Activated CD4-positive, alpha-beta memory T cell treated with anti-CD3 and anti-CD28 coated beads, Interleukin-2, amount 10 ng/mL, durations not matched to agents 7 days and 5 days (primary cell): ENCODE results near the gene ADAM19. TPM values are rescaled to one million over a fixed set of nuclear protein-coding genes. Genes with fewer than 3 reads are reported as not detected.

Experiments
- CTCF ChIA-PET: fragments of 350-600 bp; sonication (Branson Sonifier 250); formaldehyde crosslinking; loops from one replicate; lab custom pipeline; 2021; ENCODE audit warnings: antibody characterized with exemption, inconsistent platforms; lab: Charles Lee
- POLR2A ChIA-PET: fragments of 350-600 bp; sonication (Branson Sonifier 250); formaldehyde crosslinking; loops from one replicate; lab custom pipeline; 2021; ENCODE audit warnings: antibody characterized with exemption; lab: Charles Lee
- DNase-seq: peaks from one replicate; pipeline ENCODE4 v3.0.0-alpha.2; 2020
- H3K27ac Mint-ChIP-seq: one replicate; pipeline ENCODE4 v1.8.0; 2021; ENCODE audit warnings: mild to moderate bottlenecking, mixed read lengths
- H3K27me3 Mint-ChIP-seq: one replicate; pipeline ENCODE4 v1.8.0; 2021; ENCODE audit warnings: mixed read lengths
- H3K36me3 Mint-ChIP-seq: one replicate; pipeline ENCODE4 v1.8.0; 2021; ENCODE audit warnings: low read depth, mixed read lengths
- H3K4me1 Mint-ChIP-seq: one replicate; pipeline ENCODE4 v1.8.0; 2021; ENCODE audit warnings: mixed read lengths
- H3K4me3 Mint-ChIP-seq: one replicate; pipeline ENCODE4 v1.8.0; 2021; ENCODE audit warnings: mild to moderate bottlenecking, mixed read lengths
- H3K9me3 Mint-ChIP-seq: one replicate; pipeline ENCODE4 v1.8.0; 2021; ENCODE audit warnings: mixed read lengths
- total RNA-seq, 2 experiments: library from RNA; stranded (reverse); gene quantifications; one replicate each; pipeline ENCODE4 v1.2.3, GENCODE V29; 2021

The ADAM19 gene
- total RNA-seq, 2 experiments from 2014 or later = 309 to 313 TPM

- peaks cover 85% of the 10 kb centered on the region for H3K36me3 Mint-ChIP-seq
These were observed 4.9 kb downstream of the ADAM19 start for GRCh38 chr5:157570531-157571200.

GRCh38 chr5:157568720-157569119, 6.9 kb downstream of the ADAM19 start:
- POLR2A ChIA-PET = interaction anchor here (1.1 to 11.0 kb wide), 6 partner anchors 11 to 50 kb away, joined by 3 to 193 read pairs (median 26); no protein-coding TSS in a partner anchor
- peaks cover 79% of the 10 kb centered on the region for H3K4me1 Mint-ChIP-seq

More at GRCh38 chr5:157570531-157571200, 4.9 kb downstream of the ADAM19 start:
- Mint-ChIP-seq H3K27me3 (no peaks in the 10 kb centered on the region), H3K4me1 (peaks cover 63% of the 10 kb centered on the region), H3K4me3 (peak overlapping the region; percentile 92), H3K9me3 (no peaks in the 10 kb centered on the region), H3K27ac (peak overlapping the region; percentile 88)
- CTCF ChIA-PET = interaction anchor here (1.0 to 2.3 kb wide), 10 partner anchors 13 to 172 kb away, joined by 3 to 10 read pairs (median 6); partner anchors contain the start of gene LSM11
- POLR2A ChIA-PET = interaction anchor here (0.9 to 11.0 kb wide), 13 partner anchors 8 to 98 kb away, joined by 3 to 193 read pairs (median 7); no protein-coding TSS in a partner anchor
- DNase-seq = no peak

GRCh38 chr5:157568222-157568621, 7.4 kb downstream of the ADAM19 start:
- POLR2A ChIA-PET = interaction anchor here (1.1 to 11.0 kb wide), 6 partner anchors 10 to 50 kb away, joined by 3 to 193 read pairs (median 26); no protein-coding TSS in a partner anchor
- Mint-ChIP-seq H3K4me3 (peak overlapping the region; percentile 28), H3K4me1 (peaks cover 84% of the 10 kb centered on the region), H3K27ac (peak overlapping the region; percentile 47), H3K36me3 (peaks cover 91% of the 10 kb centered on the region), H3K9me3 (no peaks in the 10 kb centered on the region), H3K27me3 (no peaks in the 10 kb centered on the region)
- CTCF ChIA-PET = interaction anchor here (0.8 to 3.3 kb wide), 6 partner anchors 9 to 175 kb away, joined by 3 to 13 read pairs (median 4); partner anchors contain the start of gene LSM11
- no peak for DNase-seq

More at GRCh38 chr5:157568720-157569119, 6.9 kb downstream of the ADAM19 start:
- no peaks in the 10 kb centered on the region for H3K27me3 Mint-ChIP-seq
- H3K36me3 Mint-ChIP-seq = peaks cover 90% of the 10 kb centered on the region
- H3K27ac Mint-ChIP-seq = peak overlapping the region; percentile 60
- CTCF ChIA-PET = interaction anchor here (0.7 to 3.3 kb wide), 9 partner anchors 9 to 175 kb away, joined by 3 to 13 read pairs (median 4); partner anchors contain the start of gene LSM11
- H3K4me3 Mint-ChIP-seq = peak overlapping the region; percentile 46
- no peak for DNase-seq
- H3K9me3 Mint-ChIP-seq = no peaks in the 10 kb centered on the region

- POLR2A ChIA-PET = interaction anchor here (0.7 to 11.0 kb wide), 6 partner anchors 9 to 24 kb away, joined by 3 to 193 read pairs (median 12); partner anchors contain the start of gene ADAM19
- Mint-ChIP-seq H3K9me3 (no peaks in the 10 kb centered on the region), H3K4me3 (peak overlapping the region; percentile 44), H3K27me3 (no peaks in the 10 kb centered on the region), H3K27ac (peak overlapping the region; percentile 74), H3K4me1 (peaks cover 92% of the 10 kb centered on the region), H3K36me3 (peaks cover 91% of the 10 kb centered on the region)
- no peak for DNase-seq
- CTCF ChIA-PET = interaction anchor here (0.8 to 3.3 kb wide), 7 partner anchors 10 to 176 kb away, joined by 3 to 13 read pairs (median 3); partner anchors contain the start of gene LSM11
These were observed 8.6 kb downstream of the ADAM19 start for GRCh38 chr5:157566902-157567489.

GRCh38 chr5:157563929-157564716, 11.5 kb downstream of the ADAM19 start:
- CTCF ChIA-PET = interaction anchor here (1.0 kb wide), 1 partner anchor 13 kb away, joined by 3 read pairs; no protein-coding TSS in a partner anchor
- Mint-ChIP-seq H3K9me3 (no peaks in the 10 kb centered on the region), H3K4me3 (peak overlapping the region; percentile 29), H3K4me1 (peaks cover 89% of the 10 kb centered on the region), H3K27me3 (no peaks in the 10 kb centered on the region), H3K27ac (peak overlapping the region; percentile 70), H3K36me3 (peaks cover 89% of the 10 kb centered on the region)
- DNase-seq = no peak
- POLR2A ChIA-PET = interaction anchor here (1.0 kb wide), 1 partner anchor 9 kb away, joined by 3 read pairs; no protein-coding TSS in a partner anchor

GRCh38 chr5:157563373-157563928, 12.1 kb downstream of the ADAM19 start:
- H3K4me1 Mint-ChIP-seq = peaks cover 89% of the 10 kb centered on the region
- ChIA-PET POLR2A (interaction anchor here (1.0 to 1.2 kb wide), 3 partner anchors 10 to 44 kb away, joined by 3 to 5 read pairs (median 5); no protein-coding TSS in a partner anchor), CTCF (interaction anchor here (0.6 to 1.0 kb wide), 2 partner anchors 12 to 355 kb away, joined by 3 read pairs; no protein-coding TSS in a partner anchor)

GRCh38 chr5:157562111-157562581, 13.4 kb downstream of the ADAM19 start:
- H3K4me1 Mint-ChIP-seq = peaks cover 89% of the 10 kb centered on the region
- no peak overlapping the region for H3K4me3 Mint-ChIP-seq
- peaks cover 89% of the 10 kb centered on the region for H3K36me3 Mint-ChIP-seq
- H3K27ac Mint-ChIP-seq = peak overlapping the region; percentile 61
- CTCF ChIA-PET = no interaction called here
- POLR2A ChIA-PET = interaction anchor here (0.8 to 2.5 kb wide), 6 partner anchors 9 to 45 kb away, joined by 3 to 8 read pairs (median 3); no protein-coding TSS in a partner anchor
- no peaks in the 10 kb centered on the region for H3K9me3 Mint-ChIP-seq
- no peak for DNase-seq
- no peaks in the 10 kb centered on the region for H3K27me3 Mint-ChIP-seq

More at GRCh38 chr5:157563373-157563928, 12.1 kb downstream of the ADAM19 start:
- H3K27ac Mint-ChIP-seq = peak overlapping the region; percentile 70
- peaks cover 89% of the 10 kb centered on the region for H3K36me3 Mint-ChIP-seq
- no peaks in the 10 kb centered on the region for H3K27me3 Mint-ChIP-seq
- H3K4me3 Mint-ChIP-seq = peak overlapping the region; percentile 29
- DNase-seq = no peak
- no peaks in the 10 kb centered on the region for H3K9me3 Mint-ChIP-seq

- peaks cover 92% of the 10 kb centered on the region for H3K4me1 Mint-ChIP-seq
- peak overlapping the region; percentile 64 for H3K27ac Mint-ChIP-seq
- no peaks in the 10 kb centered on the region for H3K27me3 Mint-ChIP-seq
- H3K4me3 Mint-ChIP-seq = no peak overlapping the region
- ChIA-PET CTCF (interaction anchor here (0.8 to 1.0 kb wide), 2 partner anchors 10 to 181 kb away, joined by 3 read pairs; no protein-coding TSS in a partner anchor), POLR2A (interaction anchor here (0.6 to 2.5 kb wide), 5 partner anchors 9 to 34 kb away, joined by 3 to 8 read pairs (median 3); no protein-coding TSS in a partner anchor)
- no peak for DNase-seq
- no peaks in the 10 kb centered on the region for H3K9me3 Mint-ChIP-seq
- peaks cover 91% of the 10 kb centered on the region for H3K36me3 Mint-ChIP-seq
These were observed 14.5 kb downstream of the ADAM19 start for GRCh38 chr5:157561110-157561509.

- Mint-ChIP-seq H3K9me3 (no peaks in the 10 kb centered on the region), H3K4me1 (peaks cover 93% of the 10 kb centered on the region), H3K27ac (peak overlapping the region; percentile 61), H3K27me3 (no peaks in the 10 kb centered on the region), H3K36me3 (peaks cover 93% of the 10 kb centered on the region), H3K4me3 (no peak overlapping the region)
- POLR2A ChIA-PET = interaction anchor here (0.9 to 3.2 kb wide), 6 partner anchors 9 to 39 kb away, joined by 3 to 19 read pairs (median 6); no protein-coding TSS in a partner anchor
- no peak for DNase-seq
- CTCF ChIA-PET = interaction anchor here (1.3 to 2.1 kb wide), 2 partner anchors 11 to 159 kb away, joined by 4 to 7 read pairs; no protein-coding TSS in a partner anchor
These were observed 16.3 kb downstream of the ADAM19 start for GRCh38 chr5:157559301-157559700.

- H3K4me3 Mint-ChIP-seq = no peak overlapping the region
- DNase-seq = no peak
- H3K27me3 Mint-ChIP-seq = no peaks in the 10 kb centered on the region
- H3K36me3 Mint-ChIP-seq = peaks cover 91% of the 10 kb centered on the region
- ChIA-PET CTCF (interaction anchor here (0.9 to 2.1 kb wide), 3 partner anchors 11 to 160 kb away, joined by 3 to 7 read pairs (median 4); no protein-coding TSS in a partner anchor), POLR2A (interaction anchor here (0.9 to 3.2 kb wide), 6 partner anchors 9 to 39 kb away, joined by 3 to 19 read pairs (median 4); no protein-coding TSS in a partner anchor)
- peak overlapping the region; percentile 61 for H3K27ac Mint-ChIP-seq
- H3K4me1 Mint-ChIP-seq = peaks cover 91% of the 10 kb centered on the region
- no peaks in the 10 kb centered on the region for H3K9me3 Mint-ChIP-seq
These were observed 16.9 kb downstream of the ADAM19 start for GRCh38 chr5:157558681-157559080.

- Mint-ChIP-seq H3K27ac (peak overlapping the region; percentile 61), H3K27me3 (no peaks in the 10 kb centered on the region), H3K4me3 (no peak overlapping the region), H3K36me3 (peaks cover 89% of the 10 kb centered on the region), H3K9me3 (no peaks in the 10 kb centered on the region), H3K4me1 (peaks cover 89% of the 10 kb centered on the region)
- no peak for DNase-seq
- CTCF ChIA-PET = interaction anchor here (0.8 to 2.1 kb wide), 4 partner anchors 12 to 161 kb away, joined by 3 to 7 read pairs (median 4); no protein-coding TSS in a partner anchor
- POLR2A ChIA-PET = interaction anchor here (0.9 to 3.2 kb wide), 6 partner anchors 10 to 50 kb away, joined by 3 to 19 read pairs (median 4); no protein-coding TSS in a partner anchor
These were observed 17.5 kb downstream of the ADAM19 start for GRCh38 chr5:157558041-157558595.
